HG03565 (cell line): Measurements from ENCODE around the gene PRSS57.
"Not testable (repeated sequence)": the region's sequence is repeated elsewhere in the genome, so short reads cannot be mapped to it uniquely, and the experiment has no call there.

Experiments used
- ATAC-seq: cut with Tn5 transposase; IDR thresholded peaks from one replicate; pipeline ENCODE4 v1.9.1; 2021; ENCODE audit warnings: mild to moderate bottlenecking, moderate library complexity; ENCODE audit not compliant: unreplicated experiment

PRSS57 gene

GRCh38 chr19:723714-724113, 28.5 kb upstream of the PRSS57 start:
- ATAC-seq = no peak

GRCh38 chr19:723247-723646, 28.0 kb upstream of the PRSS57 start:
- ATAC-seq = no peak

- no peak for ATAC-seq
Observed at GRCh38 chr19:722553-723101, 27.4 kb upstream of the PRSS57 start.

GRCh38 chr19:720345-721160, 25.3 kb upstream of the PRSS57 start:
- no peak for ATAC-seq

GRCh38 chr19:719636-720344, 24.5 kb upstream of the PRSS57 start:
- ATAC-seq = no peak

- no peak for ATAC-seq
Observed at GRCh38 chr19:718991-719512, 23.8 kb upstream of the PRSS57 start.

- no peak for ATAC-seq
Observed at GRCh38 chr19:718251-718951, 23.1 kb upstream of the PRSS57 start.

- ATAC-seq = no peak
Observed at GRCh38 chr19:715347-715746, 20.1 kb upstream of the PRSS57 start.

- ATAC-seq = no peak
Observed at GRCh38 chr19:711254-711653, 16.0 kb upstream of the PRSS57 start.

GRCh38 chr19:710767-711166, 15.5 kb upstream of the PRSS57 start:
- ATAC-seq = no peak

- no peak for ATAC-seq
Observed at GRCh38 chr19:709965-710571, 14.8 kb upstream of the PRSS57 start.

GRCh38 chr19:709196-709964, 14.1 kb upstream of the PRSS57 start:
- no peak for ATAC-seq

- ATAC-seq = no peak
Observed at GRCh38 chr19:708154-709143, 13.2 kb upstream of the PRSS57 start, which contains the start of gene PALM. Gene PALM (plus strand): TSS chr19:708935. CDS start chr19:709147, 212 bp downstream.

- ATAC-seq = no peak
Observed at GRCh38 chr19:704447-704741, 9.1 kb upstream of the PRSS57 start.

- ATAC-seq = no peak
Observed at GRCh38 chr19:703651-704446, 8.6 kb upstream of the PRSS57 start.

- ATAC-seq = no peak
Observed at GRCh38 chr19:703329-703650, 8.0 kb upstream of the PRSS57 start.

GRCh38 chr19:702847-703246, 7.6 kb upstream of the PRSS57 start:
- not testable (repeated sequence) for ATAC-seq

GRCh38 chr19:699885-700284, 4.6 kb upstream of the PRSS57 start:
- ATAC-seq = not testable (repeated sequence)
